IPS-15b (cell line): Measurements from ENCODE around the gene MOB1B.

ENCODE experiments used
- H3K27me3 ChIP-seq: one replicate; pipeline ENCODE4 v1.6.1; 2013; ENCODE audit warnings: low read length; ENCODE audit not compliant: control insufficient read depth, insufficient read depth
- H3K36me3 ChIP-seq: one replicate; pipeline ENCODE4 v1.6.1; 2013; ENCODE audit warnings: low read length; ENCODE audit not compliant: control insufficient read depth, insufficient read depth
- H3K4me1 ChIP-seq: one replicate; pipeline ENCODE4 v1.6.1; 2013; ENCODE audit warnings: mild to moderate bottlenecking, low read length; ENCODE audit not compliant: control insufficient read depth, insufficient read depth
- H3K4me3 ChIP-seq: one replicate; pipeline ENCODE4 v1.5.1; 2013; ENCODE audit warnings: low read depth, low read length
- H3K9ac ChIP-seq: one replicate; pipeline ENCODE4 v1.6.1; 2013; ENCODE audit warnings: low read depth, mild to moderate bottlenecking, low read length
- H3K9me3 ChIP-seq: one replicate; pipeline ENCODE4 v1.6.1; 2013; ENCODE audit warnings: mild to moderate bottlenecking, low read length; ENCODE audit not compliant: control insufficient read depth, insufficient read depth

The MOB1B gene

DNA sequence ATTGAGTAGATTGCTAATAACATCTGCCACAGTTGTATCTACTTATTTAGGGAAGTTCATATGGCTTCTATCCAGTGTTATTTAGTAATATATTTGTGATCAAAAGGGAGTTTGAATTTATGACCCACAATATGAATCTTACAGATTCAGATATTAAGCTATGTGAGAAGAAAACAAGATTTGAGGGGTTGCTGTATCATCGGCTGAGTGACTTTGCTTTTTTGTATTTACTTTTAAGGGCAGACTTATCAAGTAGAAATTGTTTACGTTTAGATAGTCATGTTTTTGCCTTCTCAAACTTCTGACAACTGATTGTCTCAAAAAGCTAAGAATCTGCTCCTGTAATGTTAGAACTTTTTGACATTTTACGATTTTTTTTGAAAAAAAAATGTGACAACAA lies 74.1 kb downstream of the MOB1B start:
- no peaks in the 10 kb centered on the region for H3K36me3 ChIP-seq
- H3K9me3 ChIP-seq, result no peaks in the 10 kb centered on the region
- H3K4me3 ChIP-seq, result no peak overlapping the region
- no peaks in the 10 kb centered on the region for H3K27me3 ChIP-seq
- peaks cover 7% of the 10 kb centered on the region for H3K4me1 ChIP-seq
- H3K9ac ChIP-seq, result no peak overlapping the region

DNA sequence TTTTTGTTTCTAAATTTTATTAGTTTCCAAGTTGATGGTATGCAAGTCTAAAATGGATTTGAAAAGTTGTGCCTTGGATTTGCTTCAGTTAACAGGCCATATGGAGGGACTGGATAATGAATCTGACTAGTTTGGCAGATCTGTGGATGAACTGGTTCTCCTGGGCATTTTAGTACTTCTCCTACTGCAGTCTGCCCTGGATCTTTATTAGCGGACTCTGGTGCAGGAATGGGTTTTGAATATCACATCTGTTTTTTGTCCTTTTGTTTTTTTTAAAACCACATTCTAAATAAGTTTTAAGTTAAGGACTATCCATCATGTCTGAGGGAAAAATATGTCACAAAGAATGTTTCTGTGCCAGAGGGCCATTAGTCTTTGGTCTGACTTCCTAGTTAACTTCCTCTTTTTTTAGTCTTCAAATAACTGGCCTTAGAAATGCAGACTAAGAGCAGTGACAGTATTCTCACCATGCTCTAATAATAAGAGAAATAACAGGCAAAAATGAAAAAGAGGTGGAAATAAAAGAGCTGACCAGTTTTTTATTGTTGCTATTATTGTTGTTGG lies 77.4 kb downstream of the MOB1B start:
- Histone ChIP-seq H3K27me3 (no peaks in the 10 kb centered on the region), H3K4me1 (peaks cover 7% of the 10 kb centered on the region), H3K4me3 (no peak overlapping the region), H3K9ac (no peak overlapping the region), H3K9me3 (no peaks in the 10 kb centered on the region), H3K36me3 (no peaks in the 10 kb centered on the region)

DNA sequence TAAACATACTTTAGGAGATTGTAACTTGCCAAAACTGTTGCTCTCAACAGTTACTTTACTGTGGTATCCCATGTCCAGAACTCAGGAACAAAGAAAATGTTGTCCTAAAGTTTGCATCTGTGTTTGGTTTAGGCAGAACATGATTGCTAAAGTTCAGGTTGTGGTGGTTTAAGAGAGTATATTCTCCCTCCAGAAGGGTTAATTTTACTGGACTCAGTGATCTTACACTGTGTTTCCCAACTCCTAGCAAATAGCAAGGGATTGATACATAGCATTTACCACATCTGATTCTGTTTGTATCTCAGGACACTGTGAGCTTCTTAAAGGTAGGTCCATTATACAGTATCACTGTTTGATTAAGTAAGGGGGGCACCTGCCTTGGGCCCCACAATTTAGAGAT lies 78.0 kb downstream of the MOB1B start:
- no peak overlapping the region for H3K4me3 ChIP-seq
- H3K27me3 ChIP-seq, result no peaks in the 10 kb centered on the region
- no peaks in the 10 kb centered on the region for H3K9me3 ChIP-seq
- H3K36me3 ChIP-seq, result no peaks in the 10 kb centered on the region
- H3K4me1 ChIP-seq, result peaks cover 7% of the 10 kb centered on the region
- H3K9ac ChIP-seq, result no peak overlapping the region

DNA sequence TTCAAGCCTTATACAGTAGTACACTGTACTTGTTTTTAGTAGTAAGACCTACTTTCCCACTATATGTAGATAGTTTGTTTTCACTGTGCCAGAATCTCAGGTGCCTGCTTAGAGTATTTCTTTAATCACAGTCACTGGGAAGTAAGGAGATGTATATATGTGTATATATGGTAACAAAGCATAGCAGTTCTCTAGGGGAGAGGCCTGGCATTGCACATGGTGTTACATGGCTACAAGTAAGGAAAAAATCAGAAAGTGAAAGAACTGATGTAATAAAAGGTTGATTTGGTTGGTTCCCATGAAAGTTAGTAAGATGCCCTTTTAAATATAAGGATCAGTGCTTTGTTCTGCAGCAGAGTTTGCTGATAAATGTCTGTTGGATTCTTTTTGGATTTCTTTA lies 81.9 kb downstream of the MOB1B start:
- no peak overlapping the region for H3K4me3 ChIP-seq
- no peaks in the 10 kb centered on the region for H3K36me3 ChIP-seq
- no peak overlapping the region for H3K9ac ChIP-seq

DNA sequence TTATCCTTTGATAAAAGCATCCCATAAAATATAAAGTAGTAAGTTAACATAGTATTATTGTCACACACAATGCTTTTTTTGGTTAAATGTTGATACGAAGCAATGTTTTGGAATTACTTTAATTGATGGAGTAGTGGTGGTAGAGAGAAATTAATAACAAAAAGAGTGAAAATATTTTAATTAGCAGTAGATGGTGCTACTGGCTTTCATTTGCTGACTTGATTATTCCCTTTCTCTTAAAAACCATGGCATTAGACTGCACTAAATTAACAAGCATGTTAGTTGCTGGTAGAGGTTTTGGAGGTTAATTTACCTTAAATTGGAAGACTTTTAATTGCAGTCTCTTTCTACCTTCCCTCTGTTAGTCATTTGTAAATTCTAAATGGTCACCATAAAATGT lies 82.4 kb downstream of the MOB1B start:
- no peak overlapping the region for H3K9ac ChIP-seq
- no peak overlapping the region for H3K4me3 ChIP-seq
- no peaks in the 10 kb centered on the region for H3K36me3 ChIP-seq
- no peaks in the 10 kb centered on the region for H3K27me3 ChIP-seq
- no peaks in the 10 kb centered on the region for H3K9me3 ChIP-seq
- H3K4me1 ChIP-seq, result no peaks in the 10 kb centered on the region

More for the DNA sequence above, 81.9 kb downstream of the MOB1B start:
- H3K4me1 ChIP-seq, result peaks cover 4% of the 10 kb centered on the region
- H3K27me3 ChIP-seq, result no peaks in the 10 kb centered on the region
- H3K9me3 ChIP-seq, result no peaks in the 10 kb centered on the region

DNA sequence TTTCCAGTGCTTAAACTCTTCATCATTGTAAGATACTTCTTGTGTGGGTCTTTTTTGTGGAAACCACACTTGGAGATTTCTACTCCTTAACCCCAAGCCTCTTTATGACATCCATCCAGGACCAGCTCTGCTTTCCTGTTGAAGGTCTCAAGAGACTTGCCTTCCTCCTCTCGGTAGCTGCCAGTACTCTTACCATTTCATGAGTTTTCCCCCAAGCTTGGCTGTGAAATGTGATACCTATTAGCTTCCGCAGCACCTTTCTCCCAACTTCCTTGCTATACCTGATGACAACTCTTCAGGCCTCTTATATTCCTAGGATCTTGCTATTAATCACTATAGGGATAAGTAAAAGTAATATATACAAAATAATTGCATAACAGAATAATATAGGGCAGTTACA lies 89.4 kb downstream of the MOB1B start:
- H3K36me3 ChIP-seq, result no peaks in the 10 kb centered on the region
- H3K27me3 ChIP-seq, result no peaks in the 10 kb centered on the region
- peaks cover 12% of the 10 kb centered on the region for H3K4me1 ChIP-seq
- no peak overlapping the region for H3K4me3 ChIP-seq
- H3K9ac ChIP-seq, result no peak overlapping the region
- H3K9me3 ChIP-seq, result no peaks in the 10 kb centered on the region

DNA sequence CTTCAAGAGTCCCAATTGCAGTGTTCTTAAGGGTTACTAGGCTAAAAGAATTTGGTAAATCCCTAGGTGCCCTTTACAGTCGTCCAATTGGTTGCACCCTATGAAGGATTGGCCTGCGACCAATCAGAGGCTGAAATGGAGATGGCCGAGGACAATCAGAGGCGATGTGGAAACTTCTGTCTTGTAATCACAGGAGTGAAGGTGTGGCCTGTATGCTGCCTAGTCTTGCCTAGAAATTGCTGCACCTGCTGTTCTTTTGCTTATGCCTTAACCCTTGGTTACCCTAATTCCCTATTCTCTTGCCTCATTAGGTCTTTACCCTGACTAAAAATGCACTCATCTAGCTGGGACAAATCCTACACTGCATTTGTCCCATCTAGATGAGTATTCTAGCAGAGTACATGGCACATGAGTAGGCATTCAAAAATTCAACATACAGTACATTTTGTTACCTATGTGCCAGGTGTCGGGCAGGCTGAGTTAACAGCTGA lies 90.3 kb downstream of the MOB1B start:
- Histone ChIP-seq H3K9me3 (no peaks in the 10 kb centered on the region), H3K9ac (no peak overlapping the region), H3K27me3 (no peaks in the 10 kb centered on the region), H3K4me3 (peak overlapping the region; percentile 95), H3K4me1 (peaks cover 12% of the 10 kb centered on the region), H3K36me3 (no peaks in the 10 kb centered on the region)

DNA sequence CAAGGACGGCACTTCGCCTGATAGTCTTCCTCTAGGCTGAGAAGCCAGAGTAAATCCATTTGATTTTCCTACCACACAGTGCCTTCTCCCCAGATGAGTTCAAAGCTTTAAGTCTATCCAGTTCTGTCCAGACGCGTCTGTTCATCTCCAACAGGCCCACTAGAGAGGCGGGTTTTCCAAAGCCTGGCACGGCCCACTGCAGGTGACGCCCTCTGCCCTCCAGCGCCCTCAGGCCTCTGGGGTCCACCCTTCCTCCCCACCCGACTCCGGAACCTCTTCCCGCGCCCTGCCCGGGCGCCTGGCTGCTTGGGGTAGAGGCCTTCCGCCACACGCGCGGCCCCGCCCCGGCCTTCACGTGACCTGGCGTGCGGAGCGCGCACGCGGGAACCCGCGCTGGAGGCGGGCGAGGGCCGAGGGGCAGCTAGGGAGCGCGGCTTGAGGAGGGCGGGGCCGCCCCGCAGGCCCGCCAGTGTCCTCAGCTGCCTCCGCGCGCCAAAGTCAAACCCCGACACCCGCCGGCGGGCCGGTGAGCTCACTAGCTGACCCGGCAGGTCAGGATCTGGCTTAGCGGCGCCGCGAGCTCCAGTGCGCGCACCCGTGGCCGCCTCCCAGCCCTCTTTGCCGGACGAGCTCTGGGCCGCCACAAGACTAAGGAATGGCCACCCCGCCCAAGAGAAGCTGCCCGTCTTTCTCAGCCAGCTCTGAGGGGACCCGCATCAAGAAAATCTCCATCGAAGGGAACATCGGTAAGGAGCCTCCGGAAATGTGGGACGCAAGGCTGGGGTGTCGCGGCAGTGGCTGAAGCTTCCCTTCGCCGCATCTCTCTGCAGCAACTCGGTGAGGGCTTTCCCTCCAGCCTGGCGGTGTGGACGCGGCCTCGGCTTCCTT lies 91.3 kb downstream of the MOB1B start, which contains the start of gene DCK:
Gene DCK, plus strand, starts transcription at position 469 of the 888 bp plus-strand sequence. Its CDS starts 187 bp downstream, at position 656.
- no peaks in the 10 kb centered on the region for H3K27me3 ChIP-seq
- H3K9ac ChIP-seq, result peak within 1 kb of the TSS; percentile 98
- H3K9me3 ChIP-seq, result no peaks in the 10 kb centered on the region
- H3K36me3 ChIP-seq, result peaks cover 3% of the 10 kb centered on the region
- peaks cover 12% of the 10 kb centered on the region for H3K4me1 ChIP-seq
- H3K4me3 ChIP-seq, result peak within 1 kb of the TSS; percentile 95

DNA sequence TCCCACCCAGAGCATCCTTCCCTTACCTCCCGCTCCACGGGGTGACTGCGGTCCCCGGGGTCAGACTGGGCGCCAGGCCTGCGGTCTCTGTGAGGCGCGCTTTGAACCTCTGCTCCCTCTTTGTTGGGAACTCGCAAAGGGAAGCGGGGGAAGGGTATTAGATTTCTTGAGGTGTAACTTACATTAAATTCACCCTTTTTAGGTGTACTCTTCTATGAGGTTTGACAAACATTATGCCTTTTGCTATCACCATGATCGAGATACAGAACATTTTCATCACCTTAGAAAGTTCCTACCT lies 91.8 kb downstream of the MOB1B start:
- Histone ChIP-seq H3K27me3 (no peaks in the 10 kb centered on the region), H3K4me1 (peaks cover 12% of the 10 kb centered on the region), H3K4me3 (peak overlapping the region; percentile 95), H3K36me3 (peaks cover 7% of the 10 kb centered on the region), H3K9ac (peak overlapping the region; percentile 98), H3K9me3 (no peaks in the 10 kb centered on the region)

DNA sequence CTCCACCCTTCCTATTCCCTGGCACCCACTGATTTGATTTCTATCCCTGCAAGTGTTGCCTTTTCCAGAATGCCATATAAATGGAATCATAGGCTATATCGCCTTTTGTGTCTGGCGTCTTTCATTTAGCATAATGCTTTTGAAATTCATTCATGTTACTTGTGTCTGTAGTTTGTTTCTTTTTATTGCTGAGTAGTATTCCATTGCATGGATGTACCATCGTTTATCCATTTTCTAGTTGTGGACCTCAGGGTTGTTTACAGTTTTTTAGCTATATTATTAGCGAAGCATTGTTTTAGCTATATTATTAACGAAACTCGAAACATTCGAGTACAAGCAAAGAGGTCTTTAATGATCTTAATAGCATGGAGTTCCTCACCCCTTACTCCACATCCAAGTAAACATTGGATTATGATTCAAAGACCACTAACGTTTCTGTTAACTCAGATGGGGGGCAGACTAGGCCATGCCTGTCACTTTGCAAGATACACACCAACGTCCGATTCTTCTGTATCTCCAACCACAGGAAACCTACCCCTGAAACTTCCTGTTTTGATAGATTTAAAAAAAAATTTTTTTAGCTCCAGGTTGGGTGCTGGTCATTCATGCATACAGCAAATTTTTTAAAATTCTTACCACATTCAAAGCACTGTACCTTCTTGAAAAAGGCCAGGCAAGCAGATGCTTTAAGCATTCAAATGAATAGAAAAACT lies 92.4 kb downstream of the MOB1B start:
- Histone ChIP-seq H3K27me3 (no peaks in the 10 kb centered on the region), H3K9ac (no peak overlapping the region), H3K4me3 (peak overlapping the region; percentile 95), H3K9me3 (no peaks in the 10 kb centered on the region), H3K4me1 (peaks cover 12% of the 10 kb centered on the region), H3K36me3 (peaks cover 10% of the 10 kb centered on the region)

DNA sequence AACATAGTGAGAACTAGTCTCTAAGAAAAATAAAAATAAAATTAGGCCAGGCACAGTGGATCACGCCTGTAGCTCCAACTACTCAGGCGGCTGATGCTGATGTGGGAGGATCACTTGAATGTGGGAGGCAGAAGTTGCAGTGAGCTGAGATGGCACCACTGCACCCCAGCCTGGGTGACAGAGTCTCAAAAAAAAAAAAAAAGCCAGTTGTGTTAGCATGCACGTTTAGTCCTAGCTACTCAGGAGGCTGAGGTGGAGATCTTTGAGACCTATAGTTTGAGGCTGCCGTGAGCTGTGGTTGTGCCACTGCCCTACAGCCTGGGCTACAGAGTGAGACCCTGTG lies 93.8 kb downstream of the MOB1B start:
- Histone ChIP-seq H3K27me3 (no peaks in the 10 kb centered on the region), H3K4me3 (no peak overlapping the region), H3K9me3 (no peaks in the 10 kb centered on the region), H3K4me1 (peaks cover 12% of the 10 kb centered on the region), H3K36me3 (peaks cover 10% of the 10 kb centered on the region), H3K9ac (no peak overlapping the region)
